WTC11 (cell line): ENCODE measurements around the gene NPAT. TPM values are rescaled to one million over a fixed set of nuclear protein-coding genes. Genes with fewer than 3 reads are reported as not detected.
A peak's percentile ranks its signal among the peaks of the same experiment; 100 is the strongest.

Source experiments
- ATAC-seq: fragments of 200-7000 bp; cut with Tn5 transposase; 2 replicates; pipeline ENCODE4 v1.10.0; 2021; ENCODE audit warnings: mild to moderate bottlenecking, moderate library complexity
- CTCF ChIA-PET: fragments of 300-600 bp; sonication (Branson Sonifier 250); formaldehyde crosslinking; loops from one replicate; lab custom pipeline; 2021; ENCODE audit warnings: antibody characterized with exemption; lab: Charles Lee
- POLR2A ChIA-PET: fragments of 350-600 bp; sonication (Branson Sonifier 250); formaldehyde crosslinking; loops from one replicate; lab custom pipeline; 2021; ENCODE audit warnings: antibody characterized with exemption; lab: Charles Lee
- DNase-seq: peaks from one replicate; pipeline ENCODE4 v3.0.0; 2021; ENCODE audit warnings: low spot score
- H3K27ac Mint-ChIP-seq: 2 replicates; pipeline ENCODE4 v1.8.0; 2021; ENCODE audit warnings: mixed read lengths
- H3K27me3 Mint-ChIP-seq: 2 replicates; pipeline ENCODE4 v1.8.0; 2021; ENCODE audit warnings: low read depth, mild to moderate bottlenecking, moderate library complexity, mixed read lengths
- H3K36me3 Mint-ChIP-seq: 2 replicates; pipeline ENCODE4 v1.8.0; 2021; ENCODE audit warnings: mixed read lengths
- H3K4me1 Mint-ChIP-seq: 2 replicates; pipeline ENCODE4 v1.8.0; 2022; ENCODE audit warnings: mixed read lengths
- H3K4me3 Mint-ChIP-seq: 2 replicates; pipeline ENCODE4 v1.8.0; 2021; ENCODE audit warnings: mild to moderate bottlenecking, moderate library complexity, mixed read lengths
- H3K9me3 Mint-ChIP-seq: 2 replicates; pipeline ENCODE4 v1.8.0; 2021; ENCODE audit warnings: mixed read lengths
- ATF6 ChIP-seq: sonication (generic); formaldehyde crosslinking; IDR thresholded peaks from 2 replicates; pipeline ENCODE4 v1.8.1; 2023; ENCODE audit warnings: mild to moderate bottlenecking, missing genetic modification reagents
- CTCF ChIP-seq: fragments of 200-600 bp; IDR thresholded peaks from 2 replicates; pipeline ENCODE4 v1.8.0; 2022; ENCODE audit warnings: antibody characterized with exemption
- ESRRA ChIP-seq: sonication (generic); formaldehyde crosslinking; IDR thresholded peaks from 2 replicates; pipeline ENCODE4 v1.8.1; 2022; ENCODE audit warnings: mild to moderate bottlenecking, missing genetic modification reagents, borderline replicate concordance
- ETV6 ChIP-seq: sonication (generic); formaldehyde crosslinking; IDR thresholded peaks from 2 replicates; pipeline ENCODE4 v1.8.1; 2022; ENCODE audit warnings: mild to moderate bottlenecking, missing genetic modification reagents
- JAZF1 ChIP-seq: fragments of 250-450 bp; sonication (Bioruptor Pico); IDR thresholded peaks from 2 replicates; pipeline ENCODE4 v1.9.0; 2021; ENCODE audit warnings: moderate library complexity, mild to moderate bottlenecking, inconsistent platforms
- MLX ChIP-seq: sonication (generic); formaldehyde crosslinking; IDR thresholded peaks from 2 replicates; pipeline ENCODE4 v1.8.1; 2023; ENCODE audit warnings: mild to moderate bottlenecking, missing genetic modification reagents, moderate library complexity
- NFE2L1 ChIP-seq: sonication (generic); formaldehyde crosslinking; IDR thresholded peaks from 2 replicates; pipeline ENCODE4 v1.8.1; 2023; ENCODE audit warnings: missing genetic modification reagents
- NR2C2 ChIP-seq: sonication (generic); formaldehyde crosslinking; IDR thresholded peaks from 2 replicates; pipeline ENCODE4 v1.8.0; 2022; ENCODE audit warnings: mild to moderate bottlenecking, missing genetic modification reagents
- PRDM15 ChIP-seq: sonication (generic); formaldehyde crosslinking; IDR thresholded peaks from 2 replicates; pipeline ENCODE4 v1.8.0; 2022; ENCODE audit warnings: missing genetic modification reagents
- PREB ChIP-seq: sonication (generic); formaldehyde crosslinking; IDR thresholded peaks from 2 replicates; pipeline ENCODE4 v1.8.1; 2022; ENCODE audit warnings: mild to moderate bottlenecking, missing genetic modification reagents, moderate library complexity, borderline replicate concordance
- TCF7 ChIP-seq: sonication (generic); formaldehyde crosslinking; IDR thresholded peaks from 2 replicates; pipeline ENCODE4 v1.8.0; 2022; ENCODE audit warnings: mild to moderate bottlenecking, low read depth, missing genetic modification reagents, moderate library complexity
- ZNF138 ChIP-seq: sonication (generic); formaldehyde crosslinking; conservative IDR thresholded peaks from 2 replicates; pipeline ENCODE4 v1.8.1; 2022; ENCODE audit warnings: mild to moderate bottlenecking, moderate library complexity, missing genetic modification reagents
- ZNF263 ChIP-seq: sonication (generic); formaldehyde crosslinking; IDR thresholded peaks from 2 replicates; pipeline ENCODE4 v1.8.1; 2022; ENCODE audit warnings: low read depth, mild to moderate bottlenecking, moderate library complexity, missing genetic modification reagents
- total RNA-seq: library from RNA; stranded (reverse); gene quantifications from 3 replicates; pipeline ENCODE4 v1.2.3, GENCODE V29; 2021
- TF ChIP-seq, protein P1 (sequence below): sonication (generic); formaldehyde crosslinking; conservative IDR thresholded peaks from 2 replicates; pipeline ENCODE4 v1.8.1; 2022; ENCODE audit warnings: mild to moderate bottlenecking, missing genetic modification reagents
- TF ChIP-seq, protein P2 (sequence below): sonication (generic); formaldehyde crosslinking; IDR thresholded peaks from 2 replicates; pipeline ENCODE4 v1.8.1; 2023; ENCODE audit warnings: mild to moderate bottlenecking, missing genetic modification reagents, moderate library complexity
- TF ChIP-seq, protein P3 (sequence below): fragments of 250-450 bp; sonication (Bioruptor Pico); IDR thresholded peaks from 2 replicates; pipeline ENCODE4 v1.9.0; 2021; ENCODE audit warnings: mild to moderate bottlenecking
- TF ChIP-seq, protein P4 (sequence below): fragments of 250-450 bp; sonication (Bioruptor Pico); IDR thresholded peaks from 2 replicates; pipeline ENCODE4 v1.9.0; 2021; ENCODE audit warnings: mild to moderate bottlenecking, borderline replicate concordance

The NPAT gene
- total RNA-seq, 1 experiment from 2014 or later: 17.2 TPM

GRCh38 chr11:108222574-108223347 lies at the start of gene NPAT, which contains the start of gene ATM (continued):
- TF ChIP-seq NR2C2 (CRISPR knock-in tag): no peak; the same call in 1 of the 2 replicates
- no peak for TF ChIP-seq TCF7 (CRISPR knock-in tag)
- TF ChIP-seq ZNF138 (CRISPR knock-in tag): no peak
- no peak for TF ChIP-seq CTCF
- peak; percentile 45; the same call in 1 of the 2 replicates for TF ChIP-seq ZNF263
- TF ChIP-seq, protein P1, sequence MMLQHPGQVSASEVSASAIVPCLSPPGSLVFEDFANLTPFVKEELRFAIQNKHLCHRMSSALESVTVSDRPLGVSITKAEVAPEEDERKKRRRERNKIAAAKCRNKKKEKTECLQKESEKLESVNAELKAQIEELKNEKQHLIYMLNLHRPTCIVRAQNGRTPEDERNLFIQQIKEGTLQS (CRISPR knock-in tag): peak; percentile 63; the same call in 1 of the 2 replicates
- no peak for TF ChIP-seq ESRRA (CRISPR knock-in tag)
- no peak; the same call in none of the 2 replicates for TF ChIP-seq ETV6
- TF ChIP-seq ATF6 (CRISPR knock-in tag): no peak
- peak; percentile 55 for TF ChIP-seq PRDM15 (CRISPR knock-in tag)
- TF ChIP-seq PREB (CRISPR knock-in tag): no peak
- TF ChIP-seq, protein P2, sequence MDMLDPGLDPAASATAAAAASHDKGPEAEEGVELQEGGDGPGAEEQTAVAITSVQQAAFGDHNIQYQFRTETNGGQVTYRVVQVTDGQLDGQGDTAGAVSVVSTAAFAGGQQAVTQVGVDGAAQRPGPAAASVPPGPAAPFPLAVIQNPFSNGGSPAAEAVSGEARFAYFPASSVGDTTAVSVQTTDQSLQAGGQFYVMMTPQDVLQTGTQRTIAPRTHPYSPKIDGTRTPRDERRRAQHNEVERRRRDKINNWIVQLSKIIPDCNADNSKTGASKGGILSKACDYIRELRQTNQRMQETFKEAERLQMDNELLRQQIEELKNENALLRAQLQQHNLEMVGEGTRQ (CRISPR knock-in tag): peak; percentile 71

- peaks cover 54% of the 10 kb centered on the region for H3K36me3 Mint-ChIP-seq
- no peak overlapping the region for H3K27ac Mint-ChIP-seq
- CTCF ChIA-PET: no interaction called here
- TF ChIP-seq, protein P3, sequence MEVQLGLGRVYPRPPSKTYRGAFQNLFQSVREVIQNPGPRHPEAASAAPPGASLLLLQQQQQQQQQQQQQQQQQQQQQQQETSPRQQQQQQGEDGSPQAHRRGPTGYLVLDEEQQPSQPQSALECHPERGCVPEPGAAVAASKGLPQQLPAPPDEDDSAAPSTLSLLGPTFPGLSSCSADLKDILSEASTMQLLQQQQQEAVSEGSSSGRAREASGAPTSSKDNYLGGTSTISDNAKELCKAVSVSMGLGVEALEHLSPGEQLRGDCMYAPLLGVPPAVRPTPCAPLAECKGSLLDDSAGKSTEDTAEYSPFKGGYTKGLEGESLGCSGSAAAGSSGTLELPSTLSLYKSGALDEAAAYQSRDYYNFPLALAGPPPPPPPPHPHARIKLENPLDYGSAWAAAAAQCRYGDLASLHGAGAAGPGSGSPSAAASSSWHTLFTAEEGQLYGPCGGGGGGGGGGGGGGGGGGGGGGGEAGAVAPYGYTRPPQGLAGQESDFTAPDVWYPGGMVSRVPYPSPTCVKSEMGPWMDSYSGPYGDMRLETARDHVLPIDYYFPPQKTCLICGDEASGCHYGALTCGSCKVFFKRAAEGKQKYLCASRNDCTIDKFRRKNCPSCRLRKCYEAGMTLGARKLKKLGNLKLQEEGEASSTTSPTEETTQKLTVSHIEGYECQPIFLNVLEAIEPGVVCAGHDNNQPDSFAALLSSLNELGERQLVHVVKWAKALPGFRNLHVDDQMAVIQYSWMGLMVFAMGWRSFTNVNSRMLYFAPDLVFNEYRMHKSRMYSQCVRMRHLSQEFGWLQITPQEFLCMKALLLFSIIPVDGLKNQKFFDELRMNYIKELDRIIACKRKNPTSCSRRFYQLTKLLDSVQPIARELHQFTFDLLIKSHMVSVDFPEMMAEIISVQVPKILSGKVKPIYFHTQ (CRISPR knock-in tag): no peak
- TF ChIP-seq, protein P4, sequence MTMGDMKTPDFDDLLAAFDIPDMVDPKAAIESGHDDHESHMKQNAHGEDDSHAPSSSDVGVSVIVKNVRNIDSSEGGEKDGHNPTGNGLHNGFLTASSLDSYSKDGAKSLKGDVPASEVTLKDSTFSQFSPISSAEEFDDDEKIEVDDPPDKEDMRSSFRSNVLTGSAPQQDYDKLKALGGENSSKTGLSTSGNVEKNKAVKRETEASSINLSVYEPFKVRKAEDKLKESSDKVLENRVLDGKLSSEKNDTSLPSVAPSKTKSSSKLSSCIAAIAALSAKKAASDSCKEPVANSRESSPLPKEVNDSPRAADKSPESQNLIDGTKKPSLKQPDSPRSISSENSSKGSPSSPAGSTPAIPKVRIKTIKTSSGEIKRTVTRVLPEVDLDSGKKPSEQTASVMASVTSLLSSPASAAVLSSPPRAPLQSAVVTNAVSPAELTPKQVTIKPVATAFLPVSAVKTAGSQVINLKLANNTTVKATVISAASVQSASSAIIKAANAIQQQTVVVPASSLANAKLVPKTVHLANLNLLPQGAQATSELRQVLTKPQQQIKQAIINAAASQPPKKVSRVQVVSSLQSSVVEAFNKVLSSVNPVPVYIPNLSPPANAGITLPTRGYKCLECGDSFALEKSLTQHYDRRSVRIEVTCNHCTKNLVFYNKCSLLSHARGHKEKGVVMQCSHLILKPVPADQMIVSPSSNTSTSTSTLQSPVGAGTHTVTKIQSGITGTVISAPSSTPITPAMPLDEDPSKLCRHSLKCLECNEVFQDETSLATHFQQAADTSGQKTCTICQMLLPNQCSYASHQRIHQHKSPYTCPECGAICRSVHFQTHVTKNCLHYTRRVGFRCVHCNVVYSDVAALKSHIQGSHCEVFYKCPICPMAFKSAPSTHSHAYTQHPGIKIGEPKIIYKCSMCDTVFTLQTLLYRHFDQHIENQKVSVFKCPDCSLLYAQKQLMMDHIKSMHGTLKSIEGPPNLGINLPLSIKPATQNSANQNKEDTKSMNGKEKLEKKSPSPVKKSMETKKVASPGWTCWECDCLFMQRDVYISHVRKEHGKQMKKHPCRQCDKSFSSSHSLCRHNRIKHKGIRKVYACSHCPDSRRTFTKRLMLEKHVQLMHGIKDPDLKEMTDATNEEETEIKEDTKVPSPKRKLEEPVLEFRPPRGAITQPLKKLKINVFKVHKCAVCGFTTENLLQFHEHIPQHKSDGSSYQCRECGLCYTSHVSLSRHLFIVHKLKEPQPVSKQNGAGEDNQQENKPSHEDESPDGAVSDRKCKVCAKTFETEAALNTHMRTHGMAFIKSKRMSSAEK (CRISPR knock-in tag): no peak
- TF ChIP-seq JAZF1: no peak
- TF ChIP-seq MLX (CRISPR knock-in tag): no peak
- TF ChIP-seq NFE2L1: no peak
These were observed 47.1 kb upstream of the NPAT start for GRCh38 chr11:108269583-108269982.

More at GRCh38 chr11:108269583-108269982, 47.1 kb upstream of the NPAT start:
- DNase-seq (no peak), ATAC-seq (no peak)
- POLR2A ChIA-PET: no interaction called here
- no peaks in the 10 kb centered on the region for H3K27me3 Mint-ChIP-seq
- H3K9me3 Mint-ChIP-seq: peaks cover 12% of the 10 kb centered on the region
- no peaks in the 10 kb centered on the region for H3K4me1 Mint-ChIP-seq
- H3K4me3 Mint-ChIP-seq: no peak overlapping the region
